ENCODE measurements around the gene SLC28A1.

GRCh38 chr15:84961114-84961452 is 76.6 kb downstream of the SLC28A1 start:
- TF ChIP-seq, protein P1, sequence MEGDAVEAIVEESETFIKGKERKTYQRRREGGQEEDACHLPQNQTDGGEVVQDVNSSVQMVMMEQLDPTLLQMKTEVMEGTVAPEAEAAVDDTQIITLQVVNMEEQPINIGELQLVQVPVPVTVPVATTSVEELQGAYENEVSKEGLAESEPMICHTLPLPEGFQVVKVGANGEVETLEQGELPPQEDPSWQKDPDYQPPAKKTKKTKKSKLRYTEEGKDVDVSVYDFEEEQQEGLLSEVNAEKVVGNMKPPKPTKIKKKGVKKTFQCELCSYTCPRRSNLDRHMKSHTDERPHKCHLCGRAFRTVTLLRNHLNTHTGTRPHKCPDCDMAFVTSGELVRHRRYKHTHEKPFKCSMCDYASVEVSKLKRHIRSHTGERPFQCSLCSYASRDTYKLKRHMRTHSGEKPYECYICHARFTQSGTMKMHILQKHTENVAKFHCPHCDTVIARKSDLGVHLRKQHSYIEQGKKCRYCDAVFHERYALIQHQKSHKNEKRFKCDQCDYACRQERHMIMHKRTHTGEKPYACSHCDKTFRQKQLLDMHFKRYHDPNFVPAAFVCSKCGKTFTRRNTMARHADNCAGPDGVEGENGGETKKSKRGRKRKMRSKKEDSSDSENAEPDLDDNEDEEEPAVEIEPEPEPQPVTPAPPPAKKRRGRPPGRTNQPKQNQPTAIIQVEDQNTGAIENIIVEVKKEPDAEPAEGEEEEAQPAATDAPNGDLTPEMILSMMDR (conservative IDR thresholded peaks at IDR 0.05; ENCODE audit: low read length) = no peak
- no peak for TF ChIP-seq EZH2phosphoT487 (IDR thresholded peaks at IDR 0.05; ENCODE audit: borderline replicate concordance, low read depth, low read length)

All from OCI-LY7 (cell line).